ENCODE measurements around the gene GAPT. TPM values are rescaled to one million over a fixed set of nuclear protein-coding genes. Genes with fewer than 3 reads are reported as not detected.

GAPT gene
- total RNA-seq, 4 donors from 2014 or later, result 0.60 TPM; not detected in 3

GRCh38 chr5:58505502-58505901 is 14.3 kb downstream of the GAPT start:
- Histone ChIP-seq H3K36me3 (no peaks in the 10 kb centered on the region), H3K4me1 (no peaks in the 10 kb centered on the region), H3K27me3 (no peaks in the 10 kb centered on the region), H3K27ac (no peak overlapping the region), H3K4me3 (no peak overlapping the region), H3K9me3 (no peaks in the 10 kb centered on the region)
- TF ChIP-seq POLR2A (IDR thresholded peaks at IDR 0.05) (no peak), CTCF (IDR thresholded peaks at IDR 0.05 in 4 of 5, conservative IDR thresholded peaks at IDR 0.05 in 1 of 5) (no peak)
- no peak for ATAC-seq
- intact Hi-C loops (cut with DNase I; ENCODE audit: low total_unique reads), result no loop called here
- in situ Hi-C loops (cut with MboI; ENCODE audit: low sequenced_read_pairs in 4 of 4), result loop anchor here in 2 of 4 donors (25.0 kb wide), 1 partner anchor 332 kb away; no protein-coding TSS in a partner anchor
- DNase-seq, result no peak

GRCh38 chr5:58505971-58506640 is 14.9 kb downstream of the GAPT start:
- Histone ChIP-seq H3K36me3 (no peaks in the 10 kb centered on the region), H3K27me3 (no peaks in the 10 kb centered on the region), H3K9me3 (no peaks in the 10 kb centered on the region), H3K4me1 (no peaks in the 10 kb centered on the region), H3K4me3 (no peak overlapping the region), H3K27ac (no peak overlapping the region)
- in situ Hi-C loops (cut with MboI; ENCODE audit: low sequenced_read_pairs in 4 of 4), result loop anchor here in 2 of 4 donors (25.0 kb wide), 1 partner anchor 331 kb away; no protein-coding TSS in a partner anchor
- ATAC-seq (no peak), DNase-seq (no peak)
- TF ChIP-seq CTCF (IDR thresholded peaks at IDR 0.05 in 4 of 5, conservative IDR thresholded peaks at IDR 0.05 in 1 of 5) (no peak), POLR2A (IDR thresholded peaks at IDR 0.05) (no peak)
- intact Hi-C loops (cut with DNase I; ENCODE audit: low total_unique reads), result no loop called here

GRCh38 chr5:58507715-58508114 is 16.5 kb downstream of the GAPT start:
- no peaks in the 10 kb centered on the region for H3K36me3 ChIP-seq
- no peaks in the 10 kb centered on the region for H3K27me3 ChIP-seq
- in situ Hi-C loops (cut with MboI; ENCODE audit: low sequenced_read_pairs in 4 of 4), result loop anchor here in 2 of 4 donors (25.0 kb wide), 1 partner anchor 330 kb away; no protein-coding TSS in a partner anchor
- no peak for DNase-seq
- intact Hi-C loops (cut with DNase I; ENCODE audit: low total_unique reads), result no loop called here
- H3K27ac ChIP-seq, result no peak overlapping the region
- TF ChIP-seq POLR2A (IDR thresholded peaks at IDR 0.05), result no peak
- no peak for TF ChIP-seq CTCF (IDR thresholded peaks at IDR 0.05 in 4 of 5, conservative IDR thresholded peaks at IDR 0.05 in 1 of 5)
- no peak for ATAC-seq
- no peak overlapping the region for H3K4me3 ChIP-seq
- no peaks in the 10 kb centered on the region for H3K9me3 ChIP-seq
- H3K4me1 ChIP-seq, result no peaks in the 10 kb centered on the region

GRCh38 chr5:58517198-58517597 is 26.0 kb downstream of the GAPT start:
- intact Hi-C loops (cut with DNase I; ENCODE audit: low total_unique reads) (no loop called here), in situ Hi-C loops (cut with MboI; ENCODE audit: low sequenced_read_pairs in 4 of 4) (loop anchor here in 2 of 4 donors (25.0 kb wide), 1 partner anchor 320 kb away; no protein-coding TSS in a partner anchor)
- Histone ChIP-seq H3K9me3 (no peaks in the 10 kb centered on the region), H3K36me3 (no peaks in the 10 kb centered on the region), H3K4me1 (no peaks in the 10 kb centered on the region), H3K27me3 (no peaks in the 10 kb centered on the region), H3K27ac (no peak overlapping the region), H3K4me3 (no peak overlapping the region)
- TF ChIP-seq CTCF (IDR thresholded peaks at IDR 0.05 in 4 of 5, conservative IDR thresholded peaks at IDR 0.05 in 1 of 5), result no peak
- TF ChIP-seq POLR2A (IDR thresholded peaks at IDR 0.05), result no peak
- DNase-seq (no peak), ATAC-seq (no peak)
